Stimulated activated CD4-positive, alpha-beta T cell treated with anti-CD3 and anti-CD28 coated beads, Interleukin-2, amount 100 ng/mL, for 4 hours (primary cell): ENCODE results near the gene NRF1.
"Not testable (repeated sequence)": the region's sequence is repeated elsewhere in the genome, so short reads cannot be mapped to it uniquely, and the experiment has no call there.

Experiments used
- DNase-seq: peaks from one replicate; pipeline ENCODE4 v3.0.0-alpha.2; 2020; ENCODE audit warnings: low read depth

The NRF1 gene

GRCh38 chr7:129649128-129649690, 37.7 kb downstream of the NRF1 start:
- no peak for DNase-seq

- DNase-seq: no peak
These were observed 38.7 kb downstream of the NRF1 start for GRCh38 chr7:129650056-129650758.

- DNase-seq: no peak
These were observed 41.4 kb downstream of the NRF1 start for GRCh38 chr7:129652914-129653313.

- DNase-seq: no peak
These were observed 44.3 kb downstream of the NRF1 start for GRCh38 chr7:129655811-129656210.

GRCh38 chr7:129657363-129657762, 45.8 kb downstream of the NRF1 start:
- DNase-seq: no peak

GRCh38 chr7:129659907-129660306, 48.4 kb downstream of the NRF1 start:
- DNase-seq: not testable (repeated sequence)

GRCh38 chr7:129661645-129662182, 50.2 kb downstream of the NRF1 start:
- no peak for DNase-seq

- not testable (repeated sequence) for DNase-seq
These were observed 51.7 kb downstream of the NRF1 start for GRCh38 chr7:129663240-129663639.

- DNase-seq: no peak
These were observed 52.8 kb downstream of the NRF1 start for GRCh38 chr7:129664029-129665012.

GRCh38 chr7:129665013-129665401, 53.5 kb downstream of the NRF1 start:
- DNase-seq: no peak

- no peak for DNase-seq
These were observed 55.6 kb downstream of the NRF1 start for GRCh38 chr7:129667116-129667515.

- DNase-seq: no peak
These were observed 56.0 kb downstream of the NRF1 start for GRCh38 chr7:129667551-129667950.

- no peak for DNase-seq
These were observed 58.4 kb downstream of the NRF1 start for GRCh38 chr7:129669901-129670300.

GRCh38 chr7:129670656-129671055, 59.1 kb downstream of the NRF1 start:
- DNase-seq: no peak

GRCh38 chr7:129671266-129671665, 59.7 kb downstream of the NRF1 start:
- DNase-seq: no peak

- DNase-seq: not testable (repeated sequence)
These were observed 63.0 kb downstream of the NRF1 start for GRCh38 chr7:129674475-129674874.

GRCh38 chr7:129675521-129675920, 64.0 kb downstream of the NRF1 start:
- DNase-seq: no peak

- DNase-seq: no peak
These were observed 64.7 kb downstream of the NRF1 start for GRCh38 chr7:129676017-129676897.

- DNase-seq: no peak
These were observed 66.3 kb downstream of the NRF1 start for GRCh38 chr7:129677796-129678195.

GRCh38 chr7:129678606-129679005, 67.1 kb downstream of the NRF1 start:
- DNase-seq: no peak

GRCh38 chr7:129680400-129680799, 68.9 kb downstream of the NRF1 start:
- DNase-seq: no peak
